GM12801 (cell line): Measurements from ENCODE around the gene SCRN1.

Experiments used
- TF ChIP-seq, protein P1 (sequence below): IDR thresholded peaks from one replicate; pipeline ENCODE4 v1.5.1; 2011; ENCODE audit warnings: control low read depth; ENCODE audit not compliant: insufficient read length; ENCODE audit errors: extremely low read depth

SCRN1 gene

DNA sequence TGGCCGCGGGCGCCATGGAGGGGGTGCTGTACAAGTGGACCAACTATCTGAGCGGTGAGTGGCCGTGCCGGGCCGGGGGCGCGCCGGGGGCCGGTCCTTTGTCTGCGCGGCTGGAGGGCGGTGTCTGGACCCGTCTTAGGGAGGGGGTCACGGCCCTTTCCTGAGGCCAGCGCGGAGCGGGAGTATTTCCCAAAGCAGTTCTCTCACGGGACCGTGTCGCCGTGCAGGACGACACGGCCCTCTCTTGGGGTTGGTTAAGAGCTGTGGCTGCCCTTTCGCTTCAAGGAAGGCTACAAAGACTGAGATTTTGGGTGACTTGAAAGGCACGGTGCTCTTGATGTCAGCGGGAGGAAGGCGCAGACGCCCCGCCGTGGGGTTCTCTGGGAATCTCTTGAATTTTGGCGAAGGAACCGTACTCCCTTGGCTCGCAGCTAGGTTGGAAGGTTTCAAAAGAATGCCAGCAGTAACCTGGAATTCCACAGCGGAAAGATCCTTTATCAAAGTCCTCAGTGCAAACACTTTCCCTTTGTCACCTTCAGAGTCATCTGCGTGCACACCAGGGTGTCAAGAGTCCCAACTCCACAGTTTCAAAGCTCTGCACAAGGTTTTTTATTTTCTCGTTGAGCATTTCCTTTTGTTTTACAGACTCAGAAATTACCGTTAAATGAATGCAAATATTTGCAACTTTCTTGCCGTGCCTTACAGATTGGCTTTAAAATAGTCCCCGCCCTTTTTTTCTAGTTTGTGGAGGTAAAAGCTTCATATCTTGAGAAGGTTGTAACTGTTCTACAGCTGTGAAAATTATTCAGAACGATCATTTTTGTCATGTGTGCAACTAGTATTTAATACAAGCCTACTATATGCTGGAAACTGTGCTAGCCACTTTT is 39.4 kb upstream of the SCRN1 start:
- TF ChIP-seq, protein P1, sequence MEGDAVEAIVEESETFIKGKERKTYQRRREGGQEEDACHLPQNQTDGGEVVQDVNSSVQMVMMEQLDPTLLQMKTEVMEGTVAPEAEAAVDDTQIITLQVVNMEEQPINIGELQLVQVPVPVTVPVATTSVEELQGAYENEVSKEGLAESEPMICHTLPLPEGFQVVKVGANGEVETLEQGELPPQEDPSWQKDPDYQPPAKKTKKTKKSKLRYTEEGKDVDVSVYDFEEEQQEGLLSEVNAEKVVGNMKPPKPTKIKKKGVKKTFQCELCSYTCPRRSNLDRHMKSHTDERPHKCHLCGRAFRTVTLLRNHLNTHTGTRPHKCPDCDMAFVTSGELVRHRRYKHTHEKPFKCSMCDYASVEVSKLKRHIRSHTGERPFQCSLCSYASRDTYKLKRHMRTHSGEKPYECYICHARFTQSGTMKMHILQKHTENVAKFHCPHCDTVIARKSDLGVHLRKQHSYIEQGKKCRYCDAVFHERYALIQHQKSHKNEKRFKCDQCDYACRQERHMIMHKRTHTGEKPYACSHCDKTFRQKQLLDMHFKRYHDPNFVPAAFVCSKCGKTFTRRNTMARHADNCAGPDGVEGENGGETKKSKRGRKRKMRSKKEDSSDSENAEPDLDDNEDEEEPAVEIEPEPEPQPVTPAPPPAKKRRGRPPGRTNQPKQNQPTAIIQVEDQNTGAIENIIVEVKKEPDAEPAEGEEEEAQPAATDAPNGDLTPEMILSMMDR: no peak

DNA sequence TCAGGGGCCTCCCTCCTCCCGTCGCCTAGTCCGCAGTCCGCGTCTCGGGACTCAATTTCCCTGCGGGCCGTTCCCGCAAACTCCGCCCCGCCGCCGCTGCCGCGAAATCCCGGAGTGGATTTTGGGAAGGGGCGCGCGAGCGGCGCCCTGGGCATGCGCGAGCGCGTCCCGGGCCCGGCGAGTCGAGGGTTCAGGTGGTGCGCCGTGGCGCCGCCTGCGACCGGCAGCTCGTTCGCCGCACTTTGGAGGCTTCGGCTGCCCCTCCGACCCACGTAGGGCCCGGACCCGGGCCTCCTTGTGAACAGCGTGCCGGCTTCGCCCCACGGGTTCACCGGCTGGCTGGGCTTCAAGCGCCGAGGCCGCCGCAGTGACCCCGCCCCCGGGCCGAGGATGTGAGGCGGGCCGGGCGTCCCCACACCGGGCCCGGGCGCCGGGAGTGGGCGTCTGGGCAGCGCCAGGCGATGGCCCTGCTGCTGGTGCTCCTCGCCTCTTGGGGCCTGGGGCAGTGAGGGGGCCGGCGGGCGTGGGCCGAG is 38.7 kb upstream of the SCRN1 start, which contains the start of gene PLEKHA8:
Gene PLEKHA8 (plus strand): TSS at position 197 of the 533 bp plus-strand sequence. CDS start 351 bp downstream, outside the sequence.
- TF ChIP-seq, protein P1: no peak

DNA sequence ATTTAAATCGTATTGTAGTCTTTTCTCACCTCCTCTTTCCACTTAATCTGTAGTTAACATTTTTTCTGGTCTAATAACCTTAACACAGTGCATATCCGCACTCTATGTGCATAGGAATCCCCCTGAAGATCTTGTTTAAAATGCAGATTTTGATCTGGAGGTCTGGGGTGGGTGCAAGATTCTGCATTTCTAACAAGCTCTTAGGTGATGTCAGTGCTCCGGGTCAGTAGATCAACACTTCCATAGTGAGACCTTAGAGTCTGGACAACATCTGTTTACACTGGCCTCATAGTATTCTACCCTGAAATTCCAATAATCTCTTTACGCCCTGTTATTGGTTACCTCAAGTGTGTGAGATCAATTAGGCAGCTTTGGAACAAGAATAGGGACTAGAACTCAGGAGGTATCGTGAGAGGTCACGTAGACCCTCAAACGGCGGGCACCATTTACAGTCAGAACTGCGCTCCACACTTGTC is 38.2 kb upstream of the SCRN1 start:
- TF ChIP-seq, protein P1: no peak

DNA sequence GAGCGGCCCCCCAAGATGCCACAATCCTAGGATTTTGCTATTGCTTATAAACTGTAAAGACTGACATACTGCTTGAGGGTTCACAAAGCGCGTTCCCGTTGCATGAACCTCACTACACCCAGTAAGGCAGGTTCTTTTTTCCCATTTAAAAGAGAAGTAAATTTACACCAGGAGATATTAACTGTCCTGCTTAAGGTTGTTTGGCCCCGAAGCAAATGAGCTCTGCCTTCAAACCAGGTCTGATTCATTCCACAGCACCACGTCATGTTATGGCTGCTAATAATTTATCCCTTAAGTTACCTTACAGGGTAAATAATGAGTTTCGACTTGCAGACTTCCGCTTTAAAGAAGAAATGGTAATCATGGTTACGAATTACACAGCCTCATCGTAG is 37.5 kb upstream of the SCRN1 start:
- TF ChIP-seq, protein P1: no peak

DNA sequence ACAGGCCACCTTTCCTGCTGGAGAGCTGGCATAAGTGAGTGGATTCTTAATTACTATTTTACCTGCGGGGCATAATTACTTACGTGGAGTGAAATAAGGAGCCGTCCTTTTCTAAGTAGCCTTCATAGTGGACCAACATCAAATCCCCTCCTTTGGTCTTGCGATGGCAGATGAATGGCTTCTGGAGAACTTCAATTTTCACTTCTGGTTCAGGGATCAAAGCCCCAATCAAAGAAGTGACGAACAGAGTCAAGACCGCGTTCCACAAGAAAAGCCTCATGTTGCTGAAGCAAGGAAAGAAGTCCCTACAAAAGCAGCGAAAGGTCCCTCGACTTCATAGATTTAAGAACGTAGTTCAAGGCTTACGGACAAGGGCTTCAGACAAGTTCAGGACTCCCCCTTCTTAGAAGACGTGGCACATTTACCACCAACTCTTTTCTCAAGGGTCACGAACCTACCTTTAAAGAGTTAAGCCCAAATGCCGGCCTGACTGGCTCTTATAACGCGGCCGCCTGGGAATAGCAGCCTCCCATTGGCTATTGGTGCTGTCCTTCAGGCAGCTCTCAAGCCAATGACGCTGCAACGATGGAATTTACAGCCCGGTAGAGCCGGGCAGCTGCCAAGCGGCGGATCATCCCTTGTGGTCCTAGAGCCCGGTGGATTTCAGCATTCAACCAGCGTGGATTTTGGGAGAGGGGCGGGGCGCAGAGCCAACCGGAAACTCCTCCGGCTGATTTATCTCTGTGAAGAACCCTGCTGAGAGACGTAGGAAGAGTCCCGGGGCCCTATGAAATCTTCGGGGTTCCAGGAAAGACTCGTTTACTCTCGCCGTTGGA is 36.8 kb upstream of the SCRN1 start, which contains the start of gene FKBP14:
Gene FKBP14 (minus strand): TSS at position 474 of the 836 bp plus-strand sequence. CDS start 194 bp downstream, at position 280.
- TF ChIP-seq, protein P1: no peak

DNA sequence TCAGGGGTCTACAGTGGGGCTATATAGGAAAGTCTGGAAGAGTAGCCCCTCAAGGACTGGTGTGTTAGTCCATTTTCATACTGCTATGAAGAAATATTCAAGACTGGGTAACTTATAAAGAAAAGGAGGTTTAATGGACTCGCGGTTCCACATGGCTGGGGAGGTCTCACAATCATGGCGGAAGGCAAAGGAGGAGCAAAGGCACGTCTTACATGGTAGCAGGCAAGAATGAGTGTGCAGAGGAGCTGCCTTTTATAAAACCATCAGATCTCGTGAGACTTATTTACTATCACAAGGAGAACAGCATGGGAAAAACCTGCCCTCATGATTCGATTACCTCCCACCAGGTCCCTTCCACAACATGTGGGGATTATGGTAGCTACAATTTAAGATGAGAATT is 33.9 kb upstream of the SCRN1 start:
- TF ChIP-seq, protein P1: no peak

DNA sequence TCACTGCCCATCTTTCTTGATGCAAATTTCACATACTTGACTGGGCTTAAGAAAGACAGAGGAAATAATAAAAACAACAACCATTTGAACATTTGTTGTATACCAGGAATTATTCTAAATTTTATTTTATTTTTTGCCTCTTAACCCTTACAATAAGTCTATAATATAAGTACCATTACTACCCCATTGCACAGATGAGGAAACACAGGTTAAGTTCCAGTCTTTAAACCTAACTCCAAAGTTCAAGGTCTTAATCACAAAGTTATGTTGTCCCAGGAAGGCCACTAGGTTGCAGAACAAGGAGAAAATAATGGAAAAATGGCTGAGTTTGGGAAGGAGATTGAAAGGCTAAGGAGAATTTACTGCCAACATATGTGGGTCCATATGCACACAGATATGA is 33.4 kb upstream of the SCRN1 start:
- TF ChIP-seq, protein P1: no peak
